IMR-90 (cell line): ENCODE results near the gene JPT2. TPM values are rescaled to one million over a fixed set of nuclear protein-coding genes. Genes with fewer than 3 reads are reported as not detected.

ENCODE experiments used
- ATAC-seq: fragments of 200-7000 bp; cut with Tn5 transposase; 2 replicates; pipeline ENCODE4 v1.9.1; 2020; ENCODE audit warnings: low read depth, mild to moderate bottlenecking, moderate library complexity
- BruUV-seq: library from RNA; stranded (reverse); fragments of 400-500 nt; replicated peaks from 2 replicates; lab custom pipeline; 2021; lab: Mats Ljungman, UMichigan
- CTCF ChIA-PET: fragments of 300-600 bp; formaldehyde crosslinking; extraction: SDS; loops from one replicate; lab custom pipeline; 2021; ENCODE audit warnings: antibody characterized with exemption; lab: Yijun Ruan, JAX
- POLR2A ChIA-PET: fragments of 300-600 bp; sonication (Branson Sonifier 250); formaldehyde crosslinking; loops from one replicate; lab custom pipeline; 2022; ENCODE audit warnings: antibody characterized with exemption; ENCODE audit not compliant: unreplicated experiment; lab: Charles Lee
- DNase-seq: peaks from one replicate; pipeline ENCODE4 v3.0.0; 2013
- H2AFZ ChIP-seq: replicated peaks from 2 replicates; pipeline ENCODE3; 2013; ENCODE audit warnings: low read length, mild to moderate bottlenecking; ENCODE audit not compliant: poor library complexity
- H2AK5ac ChIP-seq: 2 replicates; pipeline ENCODE4 v1.6.1; 2013; ENCODE audit warnings: low read depth, low read length, inconsistent platforms
- H2AK9ac ChIP-seq: replicated peaks from 2 replicates; pipeline ENCODE3; 2013; ENCODE audit warnings: mild to moderate bottlenecking, low read depth, low read length, moderate library complexity; ENCODE audit not compliant: poor library complexity
- H2BK120ac ChIP-seq: 2 replicates; pipeline ENCODE4 v1.6.1; 2013; ENCODE audit warnings: low read depth, low read length, inconsistent platforms
- H2BK15ac ChIP-seq: 3 replicates; pipeline ENCODE4 v1.6.1; 2013; ENCODE audit warnings: low read depth, low read length, inconsistent platforms
- H2BK20ac ChIP-seq: 2 replicates; pipeline ENCODE4 v1.6.1; 2013; ENCODE audit warnings: low read depth, mild to moderate bottlenecking, inconsistent platforms, low read length, moderate library complexity
- H2BK5ac ChIP-seq: 2 replicates; pipeline ENCODE4 v1.6.1; 2013; ENCODE audit warnings: mild to moderate bottlenecking, low read depth, low read length, inconsistent platforms; ENCODE audit not compliant: poor library complexity, severe bottlenecking
- H3K14ac ChIP-seq: replicated peaks from 2 replicates; pipeline ENCODE4 v1.6.1; 2013; ENCODE audit warnings: low read depth, low read length, inconsistent platforms
- H3K18ac ChIP-seq: 2 replicates; pipeline ENCODE4 v1.6.1; 2013; ENCODE audit warnings: low read depth, low read length, control low read depth
- H3K23ac ChIP-seq: 2 replicates; pipeline ENCODE4 v1.6.1; 2013; ENCODE audit warnings: low read depth, low read length, inconsistent platforms
- H3K27ac ChIP-seq: 2 replicates; pipeline ENCODE4 v1.5.1; 2013; ENCODE audit warnings: mild to moderate bottlenecking, control low read depth, low read length; ENCODE audit not compliant: insufficient read depth
- H3K27me3 ChIP-seq: 2 replicates; pipeline ENCODE4 v1.6.1; 2013; ENCODE audit warnings: low read length; ENCODE audit not compliant: control insufficient read depth, insufficient read depth
- H3K36me3 ChIP-seq: 2 replicates; pipeline ENCODE4 v1.6.1; 2013; ENCODE audit warnings: low read length, mixed read lengths; ENCODE audit not compliant: control insufficient read depth, insufficient read depth
- H3K4ac ChIP-seq: 2 replicates; pipeline ENCODE4 v1.6.1; 2013; ENCODE audit warnings: low read depth, low read length, inconsistent platforms
- H3K4me1 ChIP-seq: 2 replicates; pipeline ENCODE4 v1.6.1; 2013; ENCODE audit warnings: low read length, mixed read lengths; ENCODE audit not compliant: control insufficient read depth, insufficient read depth
- H3K4me2 ChIP-seq: 2 replicates; pipeline ENCODE4 v1.6.1; 2013; ENCODE audit warnings: low read depth, mild to moderate bottlenecking, control low read depth, low read length, moderate library complexity
- H3K4me3 ChIP-seq: 2 replicates; pipeline ENCODE4 v1.5.1; 2013; ENCODE audit warnings: low read depth, mild to moderate bottlenecking, control low read depth, low read length, moderate library complexity; ENCODE audit not compliant: insufficient read depth
- H3K56ac ChIP-seq: 2 replicates; pipeline ENCODE4 v1.6.1; 2013; ENCODE audit warnings: low read length, inconsistent platforms; ENCODE audit not compliant: insufficient read depth; ENCODE audit errors: extremely low read depth
- H3K79me1 ChIP-seq, 2 experiments: 2 replicates each; pipeline ENCODE4 v1.6.1; 2013; ENCODE audit warnings: low read length in 2 of 2, inconsistent platforms in 1 of 2, low read depth in 1 of 2
- H3K9ac ChIP-seq: 2 replicates; pipeline ENCODE4 v1.6.1; 2013; ENCODE audit warnings: low read depth, low read length, control low read depth
- H3K9me1 ChIP-seq: 2 replicates; pipeline ENCODE4 v1.6.1; 2013; ENCODE audit warnings: low read length, inconsistent platforms; ENCODE audit not compliant: insufficient read depth
- H3K9me3 ChIP-seq: 2 replicates; pipeline ENCODE4 v1.6.1; 2013; ENCODE audit warnings: low read length; ENCODE audit not compliant: control insufficient read depth, insufficient read depth
- H4K20me1 ChIP-seq: 2 replicates; pipeline ENCODE4 v1.6.1; 2013; ENCODE audit warnings: low read length, inconsistent platforms; ENCODE audit not compliant: insufficient read depth
- H4K5ac ChIP-seq: 2 replicates; pipeline ENCODE4 v1.6.1; 2013; ENCODE audit warnings: mild to moderate bottlenecking, low read depth, low read length, control low read depth
- H4K8ac ChIP-seq, 2 experiments: 2 replicates each; pipeline ENCODE4 v1.6.1; 2013; ENCODE audit warnings: low read depth in 2 of 2, low read length in 2 of 2, control low read depth in 1 of 2, inconsistent platforms in 1 of 2
- H4K91ac ChIP-seq: 2 replicates; pipeline ENCODE4 v1.6.1; 2013; ENCODE audit warnings: low read depth, low read length, inconsistent platforms; ENCODE audit not compliant: insufficient read depth
- CEBPB ChIP-seq: IDR thresholded peaks from 2 replicates; pipeline ENCODE4 v1.6.1; 2012; ENCODE audit warnings: low read depth, low read length, improper control_type of control experiment
- FOS ChIP-seq: fragments of 150-350 bp; IDR thresholded peaks from 2 replicates; pipeline ENCODE4 v1.6.1; 2016; ENCODE audit warnings: low read depth, low read length
- MAZ ChIP-seq: IDR thresholded peaks from 2 replicates; pipeline ENCODE4 v1.6.1; 2012; ENCODE audit warnings: low read depth, mild to moderate bottlenecking, low read length, improper control_type of control experiment, moderate library complexity, borderline replicate concordance
- POLR2A ChIP-seq: IDR thresholded peaks from 2 replicates; pipeline ENCODE4 v1.6.1; 2012; ENCODE audit warnings: mild to moderate bottlenecking, low read depth, low read length
- WGBS, 2 experiments: methylation state at CpG; one replicate each; pipeline versions ENCODE4 v1.1.5 to v1.1.7; 2013; ENCODE audit warnings: missing lambda C conversion rate in 2 of 2; ENCODE audit not compliant: insufficient read length in 1 of 2; ENCODE audit errors: extremely low coverage in 2 of 2; 5-methylcytosine and 5-hydroxymethylcytosine counted together
- dilution Hi-C: fragments of 300-500 bp; cut with HindIII; formaldehyde crosslinking; loops from one replicate; pipeline ENCODE4 v1.14.3; 2018; ENCODE audit warnings: low sequenced_read_pairs; ENCODE audit not compliant: unreplicated experiment
- in situ Hi-C: fragments of 300-500 bp; cut with MboI; formaldehyde crosslinking; loops from 3 replicates; pipeline ENCODE4 v1.14.3; 2019; ENCODE audit warnings: low sequenced_read_pairs, inconsistent platforms, mixed read lengths
- intact Hi-C: fragments of 100-400 bp; cut with micrococcal nuclease; formaldehyde crosslinking; loops from 2 replicates; pipeline ENCODE4 v1.10.0; 2022
- polyA plus RNA-seq, 3 experiments: library from polyadenylated mRNA; depleted of rRNA; stranded (reverse); fragments of >200 nt; gene quantifications; 2 replicates each; pipeline ENCODE4 v1.2.3, GENCODE V29; 2012; ENCODE audit warnings: low replicate concordance in 1 of 3
- total RNA-seq: library from RNA; depleted of rRNA; stranded (reverse); fragments of >200 nt; gene quantifications from 2 replicates; pipeline ENCODE4 v1.2.3, GENCODE V29; 2012
- TF ChIP-seq, protein P1 (sequence below): conservative IDR thresholded peaks from 2 replicates; pipeline ENCODE4 v1.5.1; 2012; ENCODE audit warnings: mild to moderate bottlenecking, low read depth, low read length, improper control_type of control experiment
- TF ChIP-seq, protein P2 (sequence below): fragments of 150-350 bp; IDR thresholded peaks from 2 replicates; pipeline ENCODE4 v1.6.1; 2016; ENCODE audit warnings: low read depth, mild to moderate bottlenecking, low read length, moderate library complexity, borderline replicate concordance

JPT2 gene
- total and polyA plus RNA-seq, 2 of the 4 experiments (the other 2 are of a cell fraction) = 40.0 to 41.5 TPM

DNA sequence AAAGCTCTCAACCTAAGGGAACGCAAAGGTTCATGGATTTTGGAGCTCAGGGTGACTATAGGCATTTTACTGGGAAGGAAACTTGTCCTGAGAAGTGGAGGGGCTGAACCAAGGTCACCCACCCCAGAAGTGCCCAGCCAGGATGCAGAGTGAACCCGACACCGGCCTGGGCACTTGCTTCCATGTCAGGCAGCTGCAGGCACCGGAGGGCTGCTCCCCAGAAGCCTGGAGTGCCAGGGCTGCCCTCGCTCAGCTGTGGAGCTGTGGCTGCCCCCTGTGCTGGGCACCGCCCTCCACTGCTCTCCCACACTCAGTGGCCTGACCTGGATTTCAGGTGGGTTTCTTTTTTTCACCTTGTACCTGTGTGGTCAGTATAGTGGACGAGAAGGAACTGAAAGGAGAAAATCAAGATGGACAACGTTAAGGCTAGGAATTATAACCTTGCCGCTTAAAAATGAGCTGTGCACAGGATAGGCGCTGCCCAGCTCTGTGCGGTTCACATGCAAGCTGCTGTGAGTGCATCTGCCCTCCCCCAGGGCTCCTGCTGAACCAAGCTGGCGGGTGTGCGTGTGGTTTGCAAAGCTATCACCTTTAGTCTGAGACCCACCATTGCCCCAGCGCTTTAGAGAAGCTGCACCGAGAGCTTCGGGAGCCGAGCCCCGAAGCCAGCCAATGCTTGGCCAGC, 30.1 kb downstream of the JPT2 start:
- H4K5ac ChIP-seq = no peak overlapping the region
- H2BK120ac ChIP-seq = no peak overlapping the region
- no peak for TF ChIP-seq MAZ
- TF ChIP-seq FOS = no peak
- TF ChIP-seq CEBPB = no peak
- no peak for TF ChIP-seq POLR2A
- TF ChIP-seq, protein P1, sequence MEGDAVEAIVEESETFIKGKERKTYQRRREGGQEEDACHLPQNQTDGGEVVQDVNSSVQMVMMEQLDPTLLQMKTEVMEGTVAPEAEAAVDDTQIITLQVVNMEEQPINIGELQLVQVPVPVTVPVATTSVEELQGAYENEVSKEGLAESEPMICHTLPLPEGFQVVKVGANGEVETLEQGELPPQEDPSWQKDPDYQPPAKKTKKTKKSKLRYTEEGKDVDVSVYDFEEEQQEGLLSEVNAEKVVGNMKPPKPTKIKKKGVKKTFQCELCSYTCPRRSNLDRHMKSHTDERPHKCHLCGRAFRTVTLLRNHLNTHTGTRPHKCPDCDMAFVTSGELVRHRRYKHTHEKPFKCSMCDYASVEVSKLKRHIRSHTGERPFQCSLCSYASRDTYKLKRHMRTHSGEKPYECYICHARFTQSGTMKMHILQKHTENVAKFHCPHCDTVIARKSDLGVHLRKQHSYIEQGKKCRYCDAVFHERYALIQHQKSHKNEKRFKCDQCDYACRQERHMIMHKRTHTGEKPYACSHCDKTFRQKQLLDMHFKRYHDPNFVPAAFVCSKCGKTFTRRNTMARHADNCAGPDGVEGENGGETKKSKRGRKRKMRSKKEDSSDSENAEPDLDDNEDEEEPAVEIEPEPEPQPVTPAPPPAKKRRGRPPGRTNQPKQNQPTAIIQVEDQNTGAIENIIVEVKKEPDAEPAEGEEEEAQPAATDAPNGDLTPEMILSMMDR = no peak
- TF ChIP-seq, protein P2, sequence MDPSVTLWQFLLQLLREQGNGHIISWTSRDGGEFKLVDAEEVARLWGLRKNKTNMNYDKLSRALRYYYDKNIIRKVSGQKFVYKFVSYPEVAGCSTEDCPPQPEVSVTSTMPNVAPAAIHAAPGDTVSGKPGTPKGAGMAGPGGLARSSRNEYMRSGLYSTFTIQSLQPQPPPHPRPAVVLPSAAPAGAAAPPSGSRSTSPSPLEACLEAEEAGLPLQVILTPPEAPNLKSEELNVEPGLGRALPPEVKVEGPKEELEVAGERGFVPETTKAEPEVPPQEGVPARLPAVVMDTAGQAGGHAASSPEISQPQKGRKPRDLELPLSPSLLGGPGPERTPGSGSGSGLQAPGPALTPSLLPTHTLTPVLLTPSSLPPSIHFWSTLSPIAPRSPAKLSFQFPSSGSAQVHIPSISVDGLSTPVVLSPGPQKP = no peak
- H3K56ac ChIP-seq = no peak overlapping the region
- no peak overlapping the region for H3K4me3 ChIP-seq
- intact Hi-C loops = loop anchor here (5.0 kb wide), 2 partner anchors 96 to 216 kb away; partner anchors contain the start of genes CRAMP1, IFT140 and TELO2
- H2BK20ac ChIP-seq = no peak overlapping the region
- 86% methylated on average over 7 of the region's 18 CpGs; no CpG with 5 or more reads in 1 of the 2 experiments for WGBS, 2 experiments
- DNase-seq (no peak), ATAC-seq (no peak)
- H3K36me3 ChIP-seq = no peaks in the 10 kb centered on the region
- peaks cover 27% of the 10 kb centered on the region; the same call in 1 of the 2 replicates for H3K9me1 ChIP-seq
- H4K20me1 ChIP-seq = peaks cover 66% of the 10 kb centered on the region
- in situ Hi-C loops = no loop called here
- no peak overlapping the region for H3K4ac ChIP-seq
- no peak overlapping the region for H4K91ac ChIP-seq
- no peak overlapping the region for H3K18ac ChIP-seq
- H2AK5ac ChIP-seq = no peak overlapping the region; the same call in 1 of the 2 replicates
- no peak overlapping the region for H2BK15ac ChIP-seq
- peak overlapping the region; percentile 63; the same call in 1 of the 2 replicates for H3K14ac ChIP-seq
- no peak overlapping the region for H3K27ac ChIP-seq
- H3K9ac ChIP-seq = peak overlapping the region; percentile 16; the same call in 1 of the 2 replicates
- peak overlapping the region; percentile 99 for H3K4me2 ChIP-seq
- BruUV-seq = no TSS peak
- no peaks in the 10 kb centered on the region for H3K27me3 ChIP-seq
- dilution Hi-C loops = no loop called here
- H2AK9ac ChIP-seq = peak overlapping the region; percentile 25
- H4K8ac ChIP-seq = no peak overlapping the region
- H2AFZ ChIP-seq = no peak overlapping the region
- POLR2A ChIA-PET = interaction anchor here (1.0 kb wide), 1 partner anchor 38 kb away, joined by 5 read pairs; no protein-coding TSS in a partner anchor
- H3K79me1 ChIP-seq = peaks cover 8 to 72% of the 10 kb centered on the region in 2 experiments; a peak in 3 of 4 replicates
- no peaks in the 10 kb centered on the region for H3K9me3 ChIP-seq
- H3K4me1 ChIP-seq = peaks cover 18% of the 10 kb centered on the region
- no peak overlapping the region for H2BK5ac ChIP-seq
- CTCF ChIA-PET = interaction anchor here (0.6 kb wide), 1 partner anchor 201 kb away, joined by 3 read pairs; no protein-coding TSS in a partner anchor
- peak overlapping the region; percentile 78; the same call in 1 of the 2 replicates for H3K23ac ChIP-seq
